Stimulated activated CD8-positive, alpha-beta memory T cell treated with anti-CD3 and anti-CD28 coated beads, Interleukin-12 subunit alpha, Interleukin-12 subunit beta, amount 100 ng/mL, for 4 hours (primary cell): ENCODE results near the gene GSK3B.
"Not testable (repeated sequence)": the region's sequence is repeated elsewhere in the genome, so short reads cannot be mapped to it uniquely, and the experiment has no call there.

ENCODE experiments used
- DNase-seq: peaks from one replicate; pipeline ENCODE4 v3.0.0-alpha.2; 2020; ENCODE audit warnings: low read depth

The GSK3B gene

GRCh38 chr3:119934249-119934648 lies 160.0 kb downstream of the GSK3B start:
- no peak for DNase-seq

- DNase-seq: no peak
Measured at GRCh38 chr3:119933207-119933606, 161.0 kb downstream of the GSK3B start.

- DNase-seq: no peak
Measured at GRCh38 chr3:119930286-119930685, 164.0 kb downstream of the GSK3B start.

- DNase-seq: no peak
Measured at GRCh38 chr3:119927190-119927589, 167.1 kb downstream of the GSK3B start.

GRCh38 chr3:119924111-119925094 lies 169.8 kb downstream of the GSK3B start:
- DNase-seq: no peak

GRCh38 chr3:119918992-119919933 lies 175.0 kb downstream of the GSK3B start:
- DNase-seq: no peak

GRCh38 chr3:119913021-119913420 lies 181.2 kb downstream of the GSK3B start:
- no peak for DNase-seq

GRCh38 chr3:119912220-119912619 lies 182.0 kb downstream of the GSK3B start:
- DNase-seq: no peak

GRCh38 chr3:119911748-119912147 lies 182.5 kb downstream of the GSK3B start:
- DNase-seq: no peak

- DNase-seq: no peak
Measured at GRCh38 chr3:119902061-119902460, 192.2 kb downstream of the GSK3B start.

- DNase-seq: no peak
Measured at GRCh38 chr3:119901148-119901547, 193.1 kb downstream of the GSK3B start.

- DNase-seq: no peak
Measured at GRCh38 chr3:119899192-119899511, 195.1 kb downstream of the GSK3B start.

GRCh38 chr3:119898478-119899191 lies 195.6 kb downstream of the GSK3B start:
- no peak for DNase-seq

GRCh38 chr3:119894195-119894594 lies 200.1 kb downstream of the GSK3B start:
- DNase-seq: no peak

- DNase-seq: no peak
Measured at GRCh38 chr3:119893769-119894168, 200.5 kb downstream of the GSK3B start.

GRCh38 chr3:119891944-119892721 lies 202.1 kb downstream of the GSK3B start:
- no peak for DNase-seq

- DNase-seq: not testable (repeated sequence)
Measured at GRCh38 chr3:119888681-119889080, 205.6 kb downstream of the GSK3B start.

GRCh38 chr3:119885746-119886530 lies 208.3 kb downstream of the GSK3B start:
- DNase-seq: no peak

- no peak for DNase-seq
Measured at GRCh38 chr3:119884161-119884557, 210.1 kb downstream of the GSK3B start.

GRCh38 chr3:119883461-119884160 lies 210.6 kb downstream of the GSK3B start:
- DNase-seq: no peak
